GM12801 (cell line): ENCODE data around the gene HLX.

Source experiments
- CTCF ChIP-seq: IDR thresholded peaks from one replicate; pipeline ENCODE4 v1.5.1; 2011; ENCODE audit warnings: control low read depth; ENCODE audit not compliant: insufficient read length; ENCODE audit errors: extremely low read depth

The HLX gene

GRCh38 chr1:220879509-220880361 lies 492 bp downstream of the HLX start:
- no peak for TF ChIP-seq CTCF

- no peak for TF ChIP-seq CTCF
Measured at GRCh38 chr1:220880362-220880670, 1.1 kb downstream of the HLX start.

GRCh38 chr1:220880726-220881506 lies 1.7 kb downstream of the HLX start:
- TF ChIP-seq CTCF, result no peak

- no peak for TF ChIP-seq CTCF
Measured at GRCh38 chr1:220882061-220882891, 3.0 kb downstream of the HLX start.

- no peak for TF ChIP-seq CTCF
Measured at GRCh38 chr1:220884109-220884980, 5.1 kb downstream of the HLX start.

- no peak for TF ChIP-seq CTCF
Measured at GRCh38 chr1:220884981-220885918, 6.0 kb downstream of the HLX start.
